ENCODE results near the gene KRT6B.

Gene KRT6B

GRCh38 chr12:52423035-52423434 lies 28.9 kb downstream of the KRT6B start:
- Histone ChIP-seq H3K27ac (replicated peaks) (no peak overlapping the region), H3K4me3 (replicated peaks; ENCODE audit: insufficient read depth, low read length) (no peak overlapping the region), H3K27me3 (ENCODE audit: insufficient read depth, poor library complexity, severe bottlenecking) (no peaks in the 10 kb centered on the region)
- DNase-seq (ENCODE audit: low read depth in 1 of 2, low spot score in 1 of 2): no peak
- TF ChIP-seq GABPA (IDR thresholded peaks at IDR 0.05; ENCODE audit: low read depth): no peak
- TF ChIP-seq, protein P1, sequence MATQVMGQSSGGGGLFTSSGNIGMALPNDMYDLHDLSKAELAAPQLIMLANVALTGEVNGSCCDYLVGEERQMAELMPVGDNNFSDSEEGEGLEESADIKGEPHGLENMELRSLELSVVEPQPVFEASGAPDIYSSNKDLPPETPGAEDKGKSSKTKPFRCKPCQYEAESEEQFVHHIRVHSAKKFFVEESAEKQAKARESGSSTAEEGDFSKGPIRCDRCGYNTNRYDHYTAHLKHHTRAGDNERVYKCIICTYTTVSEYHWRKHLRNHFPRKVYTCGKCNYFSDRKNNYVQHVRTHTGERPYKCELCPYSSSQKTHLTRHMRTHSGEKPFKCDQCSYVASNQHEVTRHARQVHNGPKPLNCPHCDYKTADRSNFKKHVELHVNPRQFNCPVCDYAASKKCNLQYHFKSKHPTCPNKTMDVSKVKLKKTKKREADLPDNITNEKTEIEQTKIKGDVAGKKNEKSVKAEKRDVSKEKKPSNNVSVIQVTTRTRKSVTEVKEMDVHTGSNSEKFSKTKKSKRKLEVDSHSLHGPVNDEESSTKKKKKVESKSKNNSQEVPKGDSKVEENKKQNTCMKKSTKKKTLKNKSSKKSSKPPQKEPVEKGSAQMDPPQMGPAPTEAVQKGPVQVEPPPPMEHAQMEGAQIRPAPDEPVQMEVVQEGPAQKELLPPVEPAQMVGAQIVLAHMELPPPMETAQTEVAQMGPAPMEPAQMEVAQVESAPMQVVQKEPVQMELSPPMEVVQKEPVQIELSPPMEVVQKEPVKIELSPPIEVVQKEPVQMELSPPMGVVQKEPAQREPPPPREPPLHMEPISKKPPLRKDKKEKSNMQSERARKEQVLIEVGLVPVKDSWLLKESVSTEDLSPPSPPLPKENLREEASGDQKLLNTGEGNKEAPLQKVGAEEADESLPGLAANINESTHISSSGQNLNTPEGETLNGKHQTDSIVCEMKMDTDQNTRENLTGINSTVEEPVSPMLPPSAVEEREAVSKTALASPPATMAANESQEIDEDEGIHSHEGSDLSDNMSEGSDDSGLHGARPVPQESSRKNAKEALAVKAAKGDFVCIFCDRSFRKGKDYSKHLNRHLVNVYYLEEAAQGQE (IDR thresholded peaks at IDR 0.05; ENCODE audit: insufficient replicate concordance, low read depth): no peak
- TF ChIP-seq CTCF (IDR thresholded peaks at IDR 0.05; ENCODE audit: insufficient read depth, low read length): no peak
- TF ChIP-seq SPI1 (IDR thresholded peaks at IDR 0.05; ENCODE audit: borderline replicate concordance, low read depth): no peak
- TF ChIP-seq POLR2AphosphoS5 (IDR thresholded peaks at IDR 0.05; ENCODE audit: low read depth): no peak

DNA sequence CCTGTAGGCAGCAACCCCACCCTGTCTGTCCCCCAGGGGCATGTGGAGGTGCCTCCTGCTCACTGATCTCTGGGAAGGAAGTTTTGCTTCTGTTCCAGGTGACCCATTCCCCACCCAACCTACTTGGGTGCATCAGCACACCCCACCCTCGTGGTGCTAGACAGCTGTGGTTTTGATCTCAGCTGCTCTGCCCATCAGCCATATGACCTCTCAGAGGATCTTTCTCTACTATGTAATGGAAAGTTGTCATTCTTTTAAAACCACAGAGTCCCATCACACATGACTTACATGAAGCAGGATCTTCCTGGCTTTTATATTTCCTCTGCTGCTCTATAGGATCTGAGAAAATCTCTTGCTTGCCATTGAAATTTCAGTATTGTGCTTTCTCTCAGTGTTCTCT lies 32.3 kb downstream of the KRT6B start:
- no peak for DNase-seq (ENCODE audit: low read depth in 1 of 2, low spot score in 1 of 2)
- Histone ChIP-seq H3K27ac (replicated peaks) (no peak overlapping the region), H3K27me3 (ENCODE audit: insufficient read depth, poor library complexity, severe bottlenecking) (no peaks in the 10 kb centered on the region), H3K4me3 (replicated peaks; ENCODE audit: insufficient read depth, low read length) (no peak overlapping the region)
- TF ChIP-seq SPI1 (IDR thresholded peaks at IDR 0.05; ENCODE audit: borderline replicate concordance, low read depth): no peak

- TF ChIP-seq SPI1 (IDR thresholded peaks at IDR 0.05; ENCODE audit: borderline replicate concordance, low read depth) (no peak), CTCF (IDR thresholded peaks at IDR 0.05; ENCODE audit: insufficient read depth, low read length) (no peak), POLR2AphosphoS5 (IDR thresholded peaks at IDR 0.05; ENCODE audit: low read depth) (no peak), GABPA (IDR thresholded peaks at IDR 0.05; ENCODE audit: low read depth) (no peak)
- TF ChIP-seq, protein P1 (IDR thresholded peaks at IDR 0.05; ENCODE audit: insufficient replicate concordance, low read depth): no peak
- no peak overlapping the region for H3K27ac ChIP-seq (replicated peaks)
- DNase-seq (ENCODE audit: low read depth in 1 of 2, low spot score in 1 of 2): no peak
- no peaks in the 10 kb centered on the region for H3K27me3 ChIP-seq (ENCODE audit: insufficient read depth, poor library complexity, severe bottlenecking)
- no peak overlapping the region for H3K4me3 ChIP-seq (replicated peaks; ENCODE audit: insufficient read depth, low read length)
Observed at GRCh38 chr12:52418576-52419110, 33.3 kb downstream of the KRT6B start.

- TF ChIP-seq GABPA (IDR thresholded peaks at IDR 0.05; ENCODE audit: low read depth): no peak
- TF ChIP-seq SPI1 (IDR thresholded peaks at IDR 0.05; ENCODE audit: borderline replicate concordance, low read depth): no peak
- no peak for TF ChIP-seq CTCF (IDR thresholded peaks at IDR 0.05; ENCODE audit: insufficient read depth, low read length)
- TF ChIP-seq, protein P1 (IDR thresholded peaks at IDR 0.05; ENCODE audit: insufficient replicate concordance, low read depth): no peak
- no peak for TF ChIP-seq POLR2AphosphoS5 (IDR thresholded peaks at IDR 0.05; ENCODE audit: low read depth)
- no peak overlapping the region for H3K27ac ChIP-seq (replicated peaks)
- no peaks in the 10 kb centered on the region for H3K27me3 ChIP-seq (ENCODE audit: insufficient read depth, poor library complexity, severe bottlenecking)
- DNase-seq (ENCODE audit: low read depth in 1 of 2, low spot score in 1 of 2): no peak
- H3K4me3 ChIP-seq (replicated peaks; ENCODE audit: insufficient read depth, low read length): no peak overlapping the region
Observed at GRCh38 chr12:52417740-52418139, 34.2 kb downstream of the KRT6B start.

Measured in HL-60 (cell line).